ENCODE results near the gene LRRC27. TPM values are rescaled to one million over a fixed set of nuclear protein-coding genes. Genes with fewer than 3 reads are reported as not detected.

LRRC27 gene
- total RNA-seq, 2 experiments from 2014 or later, result 1.5 to 1.9 TPM

DNA sequence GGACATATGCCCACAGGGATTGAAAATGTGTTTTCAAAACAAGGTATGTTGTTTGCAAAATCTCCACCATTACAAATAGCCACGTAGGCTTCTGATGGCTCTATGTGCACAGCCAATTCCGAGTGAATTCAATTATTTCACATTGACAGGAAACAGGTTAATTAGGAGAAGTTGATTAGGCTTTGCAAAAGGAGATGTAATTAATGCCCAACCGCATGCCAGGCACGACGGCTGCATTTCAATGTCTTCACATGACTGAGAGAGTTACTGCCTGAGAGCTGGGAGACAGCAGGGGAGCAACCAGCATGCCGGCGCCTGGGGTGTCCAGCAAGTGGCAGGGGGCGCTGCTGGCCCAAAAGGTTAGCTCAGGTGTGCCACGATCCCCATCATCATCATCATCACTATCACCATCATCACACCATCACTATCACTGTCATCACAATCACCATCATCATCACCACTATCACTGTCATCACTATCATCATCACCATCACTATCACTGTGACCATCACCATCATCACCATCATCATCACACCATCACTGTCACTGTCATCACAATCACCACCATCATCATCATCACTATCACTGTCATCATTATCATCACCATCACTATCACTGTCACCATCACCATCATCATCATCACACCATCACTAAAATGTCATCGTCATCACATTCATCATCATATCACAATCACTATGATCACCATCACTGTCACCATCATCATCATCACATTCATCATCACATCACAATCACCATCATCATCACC lies 95.2 kb downstream of the LRRC27 start:
- no peaks in the 10 kb centered on the region for H3K36me3 Mint-ChIP-seq (ENCODE audit: low read depth)
- no peak overlapping the region for H3K4me3 Mint-ChIP-seq
- intact Hi-C loops (cut with micrococcal nuclease), result no loop called here
- DNase-seq, result no peak
- H3K27me3 Mint-ChIP-seq (ENCODE audit: low read depth), result no peaks in the 10 kb centered on the region
- peaks cover 11% of the 10 kb centered on the region for H3K4me1 Mint-ChIP-seq (ENCODE audit: low read depth)
- H3K27ac Mint-ChIP-seq, result no peak overlapping the region
- H3K9me3 Mint-ChIP-seq, result no peaks in the 10 kb centered on the region
- CTCF ChIA-PET, result no interaction called here

DNA sequence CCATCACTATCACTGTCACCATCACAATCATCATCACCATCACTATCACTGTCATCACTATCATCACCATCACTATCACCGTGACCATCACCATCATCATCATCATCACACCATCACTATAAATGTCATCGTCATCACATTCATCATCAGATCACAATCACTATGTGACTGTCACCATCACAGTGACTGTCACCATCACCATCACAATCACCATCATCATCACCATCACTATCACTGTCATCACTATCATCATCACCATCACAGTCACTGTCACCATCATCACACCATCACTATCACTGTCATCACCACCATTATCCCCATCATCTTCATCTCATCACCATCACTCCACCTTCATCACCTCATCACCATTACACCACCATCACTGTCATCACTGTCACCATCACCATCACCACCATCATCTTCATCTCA lies 96.0 kb downstream of the LRRC27 start:
- H3K36me3 Mint-ChIP-seq (ENCODE audit: low read depth), result no peaks in the 10 kb centered on the region
- CTCF ChIA-PET, result no interaction called here
- H3K4me3 Mint-ChIP-seq, result no peak overlapping the region
- no peaks in the 10 kb centered on the region for H3K27me3 Mint-ChIP-seq (ENCODE audit: low read depth)
- H3K9me3 Mint-ChIP-seq, result no peaks in the 10 kb centered on the region
- H3K27ac Mint-ChIP-seq, result no peak overlapping the region
- intact Hi-C loops (cut with micrococcal nuclease), result no loop called here
- no peak for DNase-seq
- H3K4me1 Mint-ChIP-seq (ENCODE audit: low read depth), result peaks cover 5% of the 10 kb centered on the region

DNA sequence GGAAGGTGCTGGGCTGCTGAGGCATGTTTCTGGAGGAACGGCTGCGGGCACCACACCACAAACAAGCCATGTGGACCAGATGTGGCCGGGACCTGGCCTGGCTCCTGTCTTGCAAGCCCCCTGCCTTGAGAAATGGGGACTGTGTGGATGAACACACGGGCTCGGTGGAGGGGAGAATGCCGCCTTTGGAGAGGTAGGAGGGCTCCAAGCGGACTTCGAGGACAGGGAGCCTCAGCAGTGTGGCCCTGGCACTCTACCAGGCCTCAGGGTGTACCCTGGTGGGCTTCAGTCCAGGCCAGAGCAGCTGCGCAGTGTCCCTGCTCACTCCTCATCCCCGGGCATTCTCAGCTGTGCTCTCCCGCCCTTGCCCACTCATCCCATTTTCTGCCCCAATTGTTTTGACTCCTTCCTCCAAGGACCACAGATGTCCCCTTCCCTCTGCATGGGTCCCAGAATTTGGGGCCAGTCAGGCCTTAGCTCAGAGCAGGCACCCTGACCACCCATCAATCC lies 96.5 kb downstream of the LRRC27 start:
- no peak overlapping the region for H3K4me3 Mint-ChIP-seq
- CTCF ChIA-PET, result no interaction called here

More for the DNA sequence above, 96.5 kb downstream of the LRRC27 start:
- no peaks in the 10 kb centered on the region for H3K27me3 Mint-ChIP-seq (ENCODE audit: low read depth)
- no peaks in the 10 kb centered on the region for H3K36me3 Mint-ChIP-seq (ENCODE audit: low read depth)
- H3K27ac Mint-ChIP-seq, result no peak overlapping the region
- intact Hi-C loops (cut with micrococcal nuclease), result no loop called here
- DNase-seq, result no peak
- no peaks in the 10 kb centered on the region for H3K9me3 Mint-ChIP-seq
- no peaks in the 10 kb centered on the region for H3K4me1 Mint-ChIP-seq (ENCODE audit: low read depth)

Other genes with a start within 250 kb of the LRRC27 start
- gene DPYSL4, start 145.2 kb upstream of the LRRC27 start, total RNA-seq, result 10 to 100 TPM; 10.8 to 14.1 TPM
- gene STK32C, start 24.2 kb upstream of the LRRC27 start, total RNA-seq, result 10 to 100 TPM; 16.5 to 16.6 TPM
- gene PWWP2B, start 65.0 kb downstream of the LRRC27 start, total RNA-seq, result 1 to 10 TPM; 1.5 to 2.2 TPM
- gene INPP5A, start 205.6 kb downstream of the LRRC27 start, total RNA-seq, result 10 to 100 TPM; 17.3 to 19.5 TPM